MCF 10A (cell line): Measurements from ENCODE around the gene MYH15. TPM values are rescaled to one million over a fixed set of nuclear protein-coding genes. Genes with fewer than 3 reads are reported as not detected.

Experiments used
- BruUV-seq: library from RNA; stranded (reverse); fragments of 400-500 nt; replicated peaks from 2 replicates; lab custom pipeline; 2021; lab: Mats Ljungman, UMichigan
- CTCF ChIA-PET: fragments of 300-600 bp; sonication (Branson Sonifier 250); formaldehyde crosslinking; extraction: SDS; loops from one replicate; lab custom pipeline; 2021; ENCODE audit warnings: antibody characterized with exemption, inconsistent platforms; lab: Yijun Ruan, JAX
- POLR2A ChIA-PET: fragments of 300-600, 350-650 bp; sonication (Branson Sonifier 250); formaldehyde crosslinking; extraction: SDS; loops from one replicate; lab custom pipeline; 2020; ENCODE audit warnings: antibody characterized with exemption, inconsistent platforms; lab: Yijun Ruan, JAX
- DNase-seq: peaks from one replicate; pipeline ENCODE4 v3.0.0-alpha.2; 2018; ENCODE audit not compliant: unreplicated experiment
- H3K27ac Mint-ChIP-seq: one replicate; pipeline ENCODE4 v1.8.0; 2022; ENCODE audit warnings: mild to moderate bottlenecking, low read depth, mixed read lengths; ENCODE audit not compliant: unreplicated experiment
- H3K27me3 Mint-ChIP-seq: one replicate; pipeline ENCODE4 v1.8.0; 2022; ENCODE audit warnings: mixed read lengths; ENCODE audit not compliant: insufficient read depth, unreplicated experiment
- H3K36me3 Mint-ChIP-seq: one replicate; pipeline ENCODE4 v1.8.0; 2022; ENCODE audit warnings: mild to moderate bottlenecking, moderate library complexity, mixed read lengths; ENCODE audit not compliant: insufficient read depth, unreplicated experiment
- H3K4me1 Mint-ChIP-seq: one replicate; pipeline ENCODE4 v1.8.0; 2022; ENCODE audit warnings: mixed read lengths; ENCODE audit not compliant: insufficient read depth, unreplicated experiment
- H3K4me3 Mint-ChIP-seq: one replicate; pipeline ENCODE4 v1.8.0; 2022; ENCODE audit warnings: mild to moderate bottlenecking, moderate library complexity, mixed read lengths; ENCODE audit not compliant: unreplicated experiment
- H3K9me3 Mint-ChIP-seq: one replicate; pipeline ENCODE4 v1.8.0; 2022; ENCODE audit warnings: mixed read lengths; ENCODE audit not compliant: unreplicated experiment
- CTCF ChIP-seq: fragments of 200-600 bp; IDR thresholded peaks from one replicate; pipeline ENCODE4 v1.8.0; 2022; ENCODE audit warnings: antibody characterized with exemption, mild to moderate bottlenecking; ENCODE audit not compliant: unreplicated experiment
- intact Hi-C: fragments of 100-400 bp; cut with micrococcal nuclease; formaldehyde crosslinking; loops from 2 replicates; pipeline ENCODE4 v1.14.1; 2022
- total RNA-seq: library from RNA; stranded (reverse); gene quantifications from 2 replicates; pipeline ENCODE4 v1.2.3, GENCODE V29; 2022

MYH15 gene
- total RNA-seq, 1 experiment from 2014 or later: 0.19 TPM

DNA sequence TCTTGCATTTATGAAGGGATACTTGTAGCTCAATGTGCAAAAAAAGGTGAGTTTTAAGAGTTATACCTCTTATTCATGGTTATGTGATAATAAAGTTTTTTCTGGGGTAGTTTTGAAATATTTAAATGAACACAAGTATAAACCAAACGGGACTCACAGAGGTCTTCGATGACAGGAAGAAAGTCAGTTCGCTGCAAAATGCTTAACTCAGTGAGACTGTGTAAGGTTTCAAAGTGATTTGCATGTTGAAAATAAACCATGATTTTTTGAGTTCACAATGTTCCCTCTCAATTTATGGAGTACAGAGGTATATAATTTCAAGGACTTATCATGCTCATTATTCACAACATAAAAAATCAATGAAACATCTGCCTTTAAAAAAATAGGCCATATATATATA lies 36.3 kb upstream of the MYH15 start:
- peak overlapping the region; percentile 49 for H3K27ac Mint-ChIP-seq
- DNase-seq: no peak
- CTCF ChIA-PET: interaction anchor here (0.6 to 3.8 kb wide), 4 partner anchors 57 to 619 kb away, joined by 3 to 18 read pairs (median 3); no protein-coding TSS in a partner anchor
- no peak overlapping the region for H3K4me3 Mint-ChIP-seq
- peaks cover 6% of the 10 kb centered on the region for H3K36me3 Mint-ChIP-seq
- no TSS peak for BruUV-seq
- no peaks in the 10 kb centered on the region for H3K9me3 Mint-ChIP-seq
- intact Hi-C loops: no loop called here
- POLR2A ChIA-PET: no interaction called here
- H3K4me1 Mint-ChIP-seq: no peaks in the 10 kb centered on the region
- TF ChIP-seq CTCF: no peak
- no peaks in the 10 kb centered on the region for H3K27me3 Mint-ChIP-seq

- intact Hi-C loops: no loop called here
- no TSS peak for BruUV-seq
- no peaks in the 10 kb centered on the region for H3K27me3 Mint-ChIP-seq
- peak overlapping the region; percentile 49 for H3K27ac Mint-ChIP-seq
- no peaks in the 10 kb centered on the region for H3K9me3 Mint-ChIP-seq
- ChIA-PET POLR2A (interaction anchor here (0.6 kb wide), 1 partner anchor 803 kb away, joined by 3 read pairs; no protein-coding TSS in a partner anchor), CTCF (interaction anchor here (0.6 to 3.8 kb wide), 4 partner anchors 57 to 618 kb away, joined by 3 to 18 read pairs (median 3); no protein-coding TSS in a partner anchor)
- H3K4me3 Mint-ChIP-seq: no peak overlapping the region
- no peaks in the 10 kb centered on the region for H3K4me1 Mint-ChIP-seq
- H3K36me3 Mint-ChIP-seq: peaks cover 6% of the 10 kb centered on the region
- TF ChIP-seq CTCF: no peak
- no peak for DNase-seq
These were observed 35.9 kb upstream of the MYH15 start for GRCh38 chr3:108546247-108546646.

- no TSS peak for BruUV-seq
- no peak for DNase-seq
- Mint-ChIP-seq H3K4me1 (no peaks in the 10 kb centered on the region), H3K4me3 (no peak overlapping the region), H3K9me3 (no peaks in the 10 kb centered on the region), H3K27me3 (no peaks in the 10 kb centered on the region), H3K27ac (no peak overlapping the region), H3K36me3 (peaks cover 6% of the 10 kb centered on the region)
- intact Hi-C loops: no loop called here
- TF ChIP-seq CTCF: no peak
- CTCF ChIA-PET: interaction anchor here (1.2 to 1.3 kb wide), 2 partner anchors 14 to 33 kb away, joined by 3 to 4 read pairs; no protein-coding TSS in a partner anchor
- POLR2A ChIA-PET: interaction anchor here (1.1 to 1.2 kb wide), 2 partner anchors 14 to 32 kb away, joined by 3 read pairs; no protein-coding TSS in a partner anchor
These were observed 27.7 kb upstream of the MYH15 start for GRCh38 chr3:108538083-108538482.

GRCh38 chr3:108528459-108529252 lies 18.3 kb upstream of the MYH15 start:
- Mint-ChIP-seq H3K27me3 (peaks cover 14% of the 10 kb centered on the region), H3K27ac (no peak overlapping the region), H3K4me3 (no peak overlapping the region), H3K36me3 (no peaks in the 10 kb centered on the region), H3K9me3 (no peaks in the 10 kb centered on the region), H3K4me1 (no peaks in the 10 kb centered on the region)
- CTCF ChIA-PET: no interaction called here
- intact Hi-C loops: no loop called here
- TF ChIP-seq CTCF: no peak
- DNase-seq: no peak
- no TSS peak for BruUV-seq
- POLR2A ChIA-PET: no interaction called here
